Measurements from ENCODE around the gene RBM34.
"Not testable (repeated sequence)": the region's sequence is repeated elsewhere in the genome, so short reads cannot be mapped to it uniquely, and the experiment has no call there.

The RBM34 gene, protein sequence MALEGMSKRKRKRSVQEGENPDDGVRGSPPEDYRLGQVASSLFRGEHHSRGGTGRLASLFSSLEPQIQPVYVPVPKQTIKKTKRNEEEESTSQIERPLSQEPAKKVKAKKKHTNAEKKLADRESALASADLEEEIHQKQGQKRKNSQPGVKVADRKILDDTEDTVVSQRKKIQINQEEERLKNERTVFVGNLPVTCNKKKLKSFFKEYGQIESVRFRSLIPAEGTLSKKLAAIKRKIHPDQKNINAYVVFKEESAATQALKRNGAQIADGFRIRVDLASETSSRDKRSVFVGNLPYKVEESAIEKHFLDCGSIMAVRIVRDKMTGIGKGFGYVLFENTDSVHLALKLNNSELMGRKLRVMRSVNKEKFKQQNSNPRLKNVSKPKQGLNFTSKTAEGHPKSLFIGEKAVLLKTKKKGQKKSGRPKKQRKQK
- 0.45 to 2.1 (median 1.0) reads per million in 17 experiments for total RNA-seq

DNA sequence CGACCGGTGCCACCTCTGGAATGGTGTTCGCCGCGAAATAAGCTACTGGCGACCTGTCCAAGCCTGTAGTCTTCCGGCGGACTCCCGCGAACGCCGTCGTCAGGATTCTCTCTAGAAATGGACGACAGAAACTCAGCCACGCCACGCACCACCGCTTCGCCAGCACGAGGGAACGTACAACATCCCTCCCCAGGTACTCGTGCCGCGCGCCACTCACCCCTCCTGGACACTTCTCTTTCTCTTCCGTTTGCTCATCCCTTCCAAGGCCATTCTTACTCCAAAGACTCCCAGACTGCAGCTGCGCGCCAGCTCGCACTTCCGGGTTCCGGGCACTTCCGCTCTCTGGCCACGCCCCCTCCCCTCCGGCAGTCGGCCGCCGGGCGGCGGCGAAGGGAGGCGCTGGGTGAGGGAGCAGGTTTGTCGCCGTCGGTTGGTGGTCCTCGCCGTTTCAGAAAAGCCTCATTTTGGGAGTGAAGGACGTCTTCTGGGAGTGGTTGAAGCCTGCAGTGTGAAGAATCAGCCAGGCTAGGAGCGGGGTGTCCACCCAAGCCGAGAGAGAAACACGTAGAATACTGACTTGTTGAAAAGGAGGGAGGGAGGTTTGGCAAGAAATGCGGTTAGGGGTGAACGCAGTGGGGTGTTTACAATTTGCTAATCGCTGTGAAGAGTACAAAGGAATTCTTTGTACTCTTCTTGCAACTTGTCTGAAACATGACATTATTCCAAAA, at the start of gene RBM34:
TSS of gene RBM34 (minus strand) at position 294 of the 728 bp plus-strand sequence. CDS start at position 270, 24 bp downstream.
- DNase-seq = peak; percentile 94 to 97 (median 96)

DNA sequence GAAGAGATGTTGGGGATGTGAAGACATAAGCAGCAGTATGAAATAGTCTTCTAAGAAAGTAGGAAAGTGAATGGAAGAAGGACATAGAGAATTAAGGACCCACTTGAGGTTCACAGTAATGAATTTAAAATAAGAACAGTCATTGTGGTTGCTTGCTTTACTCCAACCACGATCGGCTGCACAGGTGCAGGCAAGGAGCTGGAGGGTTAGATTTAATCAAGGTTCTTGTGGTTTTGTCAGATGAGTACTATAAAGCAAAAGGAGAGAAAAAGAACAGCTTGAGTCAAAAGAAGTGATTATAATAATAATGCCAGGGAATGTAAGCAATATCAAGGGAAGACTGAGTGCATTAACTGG, 46.1 kb upstream of the RBM34 start:
- DNase-seq = no peak

DNA sequence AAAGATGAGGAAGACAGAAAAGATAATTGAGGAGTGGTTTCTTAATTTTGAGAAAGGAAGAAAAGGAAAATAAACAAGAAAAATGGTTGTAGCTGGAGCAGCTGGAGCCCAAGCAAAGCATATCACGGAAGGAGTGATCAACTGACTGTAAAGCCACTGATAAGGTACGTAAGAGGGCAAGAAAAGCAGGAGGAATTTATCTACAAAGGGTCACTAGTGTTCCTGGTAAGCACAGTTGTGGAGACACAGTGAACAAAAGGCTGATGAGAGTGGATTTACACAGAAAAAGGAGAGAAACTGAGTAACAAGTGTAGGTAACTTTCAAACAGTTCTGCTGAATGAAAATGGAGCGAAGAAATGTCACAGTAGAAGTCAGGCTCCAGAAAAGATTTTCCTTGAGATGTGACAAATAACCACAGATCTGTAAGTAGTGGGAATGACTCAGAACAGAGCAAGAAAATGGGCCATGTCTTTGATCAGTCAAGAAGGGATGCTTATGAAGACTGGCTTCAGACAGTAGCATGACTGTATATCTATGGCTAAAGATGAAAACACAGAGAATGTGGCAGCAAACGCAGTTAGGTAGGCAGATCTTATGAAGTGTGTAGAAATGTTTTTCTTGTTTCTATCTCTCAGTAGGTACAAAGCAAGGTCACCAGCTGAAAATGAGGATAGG, 45.6 kb upstream of the RBM34 start:
- DNase-seq = no peak

DNA sequence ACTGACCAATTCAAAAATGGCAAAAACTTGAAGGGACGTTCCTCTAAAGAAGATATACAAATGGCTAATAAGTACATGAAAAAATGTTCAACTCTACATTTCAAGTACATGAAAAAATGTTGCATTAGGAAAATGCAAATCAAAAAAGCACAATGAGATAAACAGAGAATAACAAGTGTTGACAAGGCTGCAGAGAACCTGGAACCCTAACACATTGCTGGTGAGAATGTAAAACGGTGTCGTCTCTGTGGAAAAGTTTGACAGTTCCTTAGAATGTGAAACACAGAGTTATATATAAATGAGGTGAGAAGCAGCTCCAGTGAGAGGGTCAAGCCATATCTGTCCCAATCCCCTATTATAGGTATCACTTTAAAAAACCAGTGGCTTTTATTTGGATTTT, 44.6 kb upstream of the RBM34 start:
- DNase-seq = no peak

DNA sequence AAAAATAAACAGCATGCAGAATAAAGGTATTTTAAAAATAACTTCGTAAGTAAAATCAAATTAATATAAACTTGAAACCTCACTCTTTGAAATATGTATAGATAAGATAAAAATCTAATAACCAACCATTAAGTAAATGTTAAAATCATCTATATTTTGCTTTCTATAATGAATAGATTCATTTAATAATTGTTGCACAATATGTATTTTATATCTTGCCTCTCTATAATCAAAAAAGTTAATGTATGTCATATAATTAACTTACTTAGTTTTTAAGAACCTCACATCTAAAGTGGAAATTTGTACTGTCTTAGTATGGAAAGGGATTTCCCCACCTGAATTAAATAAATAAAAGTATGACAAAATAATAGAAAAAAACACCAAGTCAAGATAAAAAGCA, 42.4 kb upstream of the RBM34 start:
- DNase-seq = no peak

DNA sequence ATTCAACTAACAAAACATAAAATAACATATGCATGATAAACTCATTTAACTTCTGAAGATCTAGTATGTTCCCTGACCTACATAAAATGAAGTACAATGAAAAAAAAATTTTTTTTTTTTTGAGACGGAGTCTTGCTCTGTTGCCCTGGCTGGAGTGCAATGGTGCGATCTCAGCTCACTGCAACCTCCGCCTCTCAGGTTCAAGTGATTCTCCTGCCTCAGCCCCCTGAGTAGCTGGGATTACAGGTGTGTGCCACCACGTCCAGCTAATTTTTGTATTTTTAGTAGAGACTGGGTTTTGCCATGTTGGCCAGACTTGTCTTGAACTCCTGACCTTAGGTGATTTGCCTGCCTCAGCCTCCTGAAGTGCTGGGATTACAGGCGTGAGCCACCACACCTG, 41.4 kb upstream of the RBM34 start:
- not testable (repeated sequence) for DNase-seq

DNA sequence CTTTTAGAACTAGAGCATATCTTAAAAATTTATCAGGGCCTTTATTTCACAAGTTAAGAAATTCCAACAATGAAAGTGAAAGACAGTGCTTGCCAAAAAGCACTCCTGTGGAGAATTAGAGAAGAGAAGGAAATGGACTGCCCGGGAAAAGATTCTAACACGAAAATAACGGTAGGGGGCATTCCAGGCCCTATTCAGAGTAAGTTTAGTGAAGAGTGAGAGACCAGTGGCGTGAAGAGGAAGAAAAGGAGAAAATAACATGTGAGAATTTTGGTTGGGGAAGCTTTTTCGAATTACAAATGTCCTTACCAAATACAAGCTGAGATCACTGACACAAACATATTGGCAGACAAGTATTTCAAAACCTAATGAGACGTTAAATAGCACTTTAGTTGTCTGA, 38.4 kb upstream of the RBM34 start:
- DNase-seq = peak; percentile 4 to 31 (median 10)

DNA sequence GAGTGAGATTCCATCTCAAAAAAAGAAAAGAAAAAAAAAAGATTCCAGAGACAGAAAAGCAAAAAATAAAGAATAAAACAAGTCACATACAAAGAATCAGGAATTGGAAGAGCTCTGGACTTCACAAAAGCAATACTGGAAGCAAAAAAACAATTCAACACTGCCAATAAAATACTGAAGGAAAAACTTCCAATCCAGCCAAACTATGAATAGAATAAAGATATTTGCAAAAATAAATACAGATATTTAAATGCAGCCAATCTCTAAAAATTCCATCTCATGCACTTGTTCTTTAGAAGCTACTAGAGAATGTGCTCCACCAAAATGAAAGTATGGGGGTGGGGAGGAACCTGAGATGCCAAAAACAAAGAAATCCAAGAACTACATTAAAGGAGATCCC, 29.4 kb upstream of the RBM34 start:
- no peak for DNase-seq

DNA sequence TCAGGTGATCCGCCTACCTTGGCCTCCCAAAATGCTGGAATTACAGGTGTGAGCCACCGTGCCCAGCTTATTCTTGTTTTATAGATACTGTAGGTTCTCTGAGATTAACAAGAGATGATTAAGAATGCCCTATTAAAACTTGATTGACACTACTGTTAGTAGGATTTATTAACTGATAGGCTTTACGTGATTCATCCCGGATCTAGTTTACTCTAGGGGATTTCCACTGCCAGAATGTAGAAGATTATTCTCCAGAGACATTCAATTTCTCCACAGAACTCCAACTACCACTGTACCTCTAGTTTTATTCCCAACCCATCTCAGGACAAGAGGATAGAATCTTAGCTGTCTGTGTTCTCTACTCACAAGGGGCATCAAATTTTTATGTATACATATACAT, 26.3 kb upstream of the RBM34 start:
- DNase-seq = no peak

DNA sequence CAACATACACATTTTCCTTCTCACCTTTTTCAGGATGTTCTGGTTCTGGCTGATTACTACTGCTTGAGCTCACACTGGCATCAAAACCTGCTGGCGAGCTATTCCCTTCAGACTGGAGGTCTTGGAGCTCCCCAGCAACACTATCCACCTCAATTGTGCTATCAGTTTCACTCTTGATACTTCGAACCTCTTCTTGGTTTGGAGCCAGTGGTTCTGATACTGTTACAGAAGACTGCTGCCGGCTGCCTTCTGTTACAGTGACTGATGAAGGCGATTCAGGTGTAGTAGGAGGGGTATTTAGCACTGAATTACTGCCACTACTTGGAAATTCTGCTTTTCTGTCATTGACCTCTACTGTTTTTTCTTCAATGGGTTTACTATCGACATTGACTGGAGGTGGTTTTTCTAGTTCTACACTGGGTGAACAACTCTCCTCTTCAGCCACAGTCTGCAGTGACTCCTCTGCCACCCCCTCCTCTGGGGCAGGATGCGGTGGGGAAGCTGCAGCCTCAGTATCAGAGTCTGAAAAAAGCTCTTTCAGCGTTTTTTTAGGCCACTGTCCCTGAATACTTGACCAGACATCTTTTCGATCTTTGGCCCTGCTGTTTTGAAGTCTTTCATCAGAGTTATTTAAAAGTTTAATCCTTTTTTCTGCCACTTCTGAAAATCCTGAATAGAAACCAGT, 20.7 kb upstream of the RBM34 start:
- no peak for DNase-seq

DNA sequence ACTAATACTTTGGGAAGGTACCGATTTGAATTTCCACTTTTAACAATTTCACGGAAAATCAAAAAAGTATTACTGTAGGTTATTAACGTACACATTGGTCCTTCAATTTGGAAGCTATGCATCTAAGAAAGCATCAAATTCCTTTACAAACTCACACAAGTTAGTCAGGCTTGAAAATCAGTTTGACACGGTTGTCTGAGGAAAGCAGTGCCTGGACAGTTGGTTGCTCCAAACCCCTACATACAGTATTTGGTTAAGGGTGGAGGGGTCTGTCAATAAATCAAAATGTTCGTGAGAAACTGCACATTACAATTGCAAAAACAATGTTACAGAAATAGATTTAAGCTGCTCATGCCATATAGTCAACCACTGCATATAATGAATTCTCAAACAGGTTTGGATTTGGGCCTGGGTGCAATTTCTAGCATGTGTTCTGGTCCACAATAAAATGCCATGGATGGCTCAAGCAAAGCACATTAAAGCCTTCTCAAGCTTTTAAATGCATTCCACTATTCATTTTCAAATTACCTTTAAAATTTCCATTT, 19.9 kb upstream of the RBM34 start:
- no peak for DNase-seq

DNA sequence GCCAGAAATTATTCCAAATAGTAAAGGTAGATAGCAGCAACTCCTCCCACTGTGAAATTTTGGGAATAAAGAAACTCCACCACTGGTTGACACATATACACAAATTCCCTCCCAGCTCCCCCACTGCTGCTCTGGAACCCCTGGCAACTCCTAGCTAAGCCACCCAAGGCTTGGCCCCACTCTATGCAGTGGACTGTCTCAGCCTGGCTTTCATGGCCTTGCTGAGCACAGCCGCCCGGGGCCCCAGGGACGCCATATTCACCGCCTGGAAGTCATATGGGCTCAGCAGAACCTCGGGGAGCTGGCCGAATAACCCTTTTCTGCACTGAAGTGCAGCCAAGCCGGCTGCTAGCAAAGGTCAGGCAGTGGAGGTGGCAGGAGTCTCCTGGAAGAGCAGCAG, 15.4 kb upstream of the RBM34 start:
- no peak for DNase-seq

DNA sequence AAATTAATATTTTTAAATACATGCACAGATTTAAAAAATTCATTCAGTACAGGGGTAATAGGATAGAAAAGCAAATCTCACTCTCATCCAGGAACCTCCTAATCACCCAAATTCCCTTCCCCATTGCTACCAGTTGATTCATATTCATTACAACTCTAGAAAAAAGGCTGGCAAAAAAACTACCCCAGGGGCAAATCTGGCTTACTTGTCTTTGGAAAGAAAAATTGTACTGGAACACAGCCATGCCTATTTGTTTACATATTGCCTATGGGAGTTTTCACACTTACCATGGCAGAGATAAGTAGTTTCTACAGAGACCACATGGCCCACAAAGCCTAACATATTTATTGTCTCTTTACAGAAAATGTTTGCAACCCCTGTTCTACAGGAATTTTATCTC, 8.9 kb upstream of the RBM34 start:
- no peak for DNase-seq

DNA sequence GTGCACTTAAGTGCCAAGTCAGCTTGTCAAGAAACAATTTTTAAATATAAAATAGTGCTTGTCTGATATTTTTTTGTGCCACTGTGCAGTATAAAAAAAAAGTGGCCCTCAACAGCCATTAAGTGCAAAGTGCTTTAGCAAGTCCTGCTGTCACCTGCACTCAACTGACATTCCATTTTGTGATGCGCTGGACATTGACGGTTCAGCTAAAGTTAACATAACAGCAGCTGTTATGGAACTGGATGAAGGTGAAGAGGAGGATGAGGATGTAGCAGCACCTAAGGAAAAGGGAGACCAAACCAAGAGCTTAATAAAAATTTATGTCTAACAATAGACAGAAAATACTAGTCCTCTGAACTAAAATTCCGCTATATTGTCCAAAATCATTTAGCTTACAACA, 7.3 kb upstream of the RBM34 start:
- no peak for DNase-seq

DNA sequence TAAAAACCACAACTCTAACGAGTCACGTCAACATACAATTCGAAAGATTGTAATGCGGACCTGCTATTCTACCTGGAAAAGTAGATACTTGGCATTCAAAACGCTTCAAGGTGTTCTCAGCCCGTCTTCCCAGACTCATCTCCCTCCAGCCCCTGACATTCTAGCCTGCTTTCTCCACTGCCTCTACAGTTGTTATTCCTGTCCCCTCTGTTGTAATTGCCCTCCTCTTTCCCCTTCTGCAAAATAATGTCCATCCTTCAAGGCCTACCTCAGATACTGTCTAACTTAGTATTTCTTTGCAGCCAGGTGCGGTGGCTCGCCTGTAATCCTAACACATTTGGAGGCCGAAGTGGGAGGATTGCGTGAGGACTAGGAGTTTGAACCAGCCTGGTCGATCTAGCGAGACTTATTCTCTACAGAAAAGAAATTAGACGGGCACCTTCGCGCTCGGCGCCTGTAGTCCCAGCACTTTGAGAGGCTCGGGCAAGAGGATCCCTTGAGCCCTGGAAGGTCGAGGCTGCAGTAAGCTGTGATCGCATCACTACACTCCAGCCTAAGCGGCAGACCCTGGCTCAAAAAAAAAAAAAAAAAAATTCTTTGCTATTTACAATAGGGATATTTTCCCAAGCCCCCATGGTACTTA, 756 bp upstream of the RBM34 start:
- DNase-seq = peak in 2 of 4 experiments; percentile 6 to 11

DNA sequence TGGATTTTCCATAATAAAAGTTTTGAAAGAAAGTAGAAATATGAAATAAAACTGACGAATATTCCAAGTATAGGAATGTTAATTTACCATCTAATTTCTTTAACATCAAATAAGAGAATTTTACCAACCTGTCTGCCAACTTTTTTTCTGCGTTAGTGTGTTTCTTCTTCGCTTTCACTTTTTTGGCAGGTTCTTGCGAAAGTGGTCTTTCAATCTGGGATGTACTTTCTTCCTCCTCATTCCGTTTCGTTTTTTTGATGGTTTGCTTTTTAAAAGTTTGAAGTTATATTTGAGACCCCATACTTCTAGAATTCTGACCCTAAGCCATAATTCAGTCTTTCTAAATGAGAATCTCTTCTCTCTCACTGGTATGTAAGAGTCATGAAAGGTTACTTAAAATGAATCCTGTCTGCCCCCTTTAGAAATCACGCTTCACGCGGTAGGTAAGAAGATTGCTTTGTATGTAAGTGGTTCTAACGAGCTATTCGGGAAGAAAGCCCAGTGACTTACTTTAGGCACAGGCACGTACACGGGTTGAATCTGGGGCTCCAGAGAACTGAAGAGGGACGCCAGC, 580 bp downstream of the RBM34 start:
- DNase-seq = peak in 2 of 4 experiments; percentile 55 to 60

DNA sequence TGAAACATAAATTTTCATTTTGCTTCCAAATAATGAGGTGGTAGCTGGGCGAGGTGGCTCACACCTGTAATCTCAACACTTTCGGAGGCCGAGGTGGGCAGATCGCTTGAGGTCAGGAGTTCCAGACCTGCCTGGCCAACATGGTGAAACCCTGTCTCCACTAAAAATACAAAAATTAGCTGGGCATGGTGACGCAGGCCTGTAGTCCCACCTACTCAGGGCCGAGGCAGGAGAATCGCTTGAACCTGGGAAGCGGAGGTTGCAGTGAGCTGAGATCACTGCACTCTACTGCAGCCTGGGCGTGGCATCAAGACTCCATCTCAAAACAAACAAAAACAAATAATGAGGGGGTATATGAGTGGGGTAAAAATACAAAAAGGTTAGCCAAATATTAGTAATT, 1.1 kb downstream of the RBM34 start:
- DNase-seq = not testable (repeated sequence)

DNA sequence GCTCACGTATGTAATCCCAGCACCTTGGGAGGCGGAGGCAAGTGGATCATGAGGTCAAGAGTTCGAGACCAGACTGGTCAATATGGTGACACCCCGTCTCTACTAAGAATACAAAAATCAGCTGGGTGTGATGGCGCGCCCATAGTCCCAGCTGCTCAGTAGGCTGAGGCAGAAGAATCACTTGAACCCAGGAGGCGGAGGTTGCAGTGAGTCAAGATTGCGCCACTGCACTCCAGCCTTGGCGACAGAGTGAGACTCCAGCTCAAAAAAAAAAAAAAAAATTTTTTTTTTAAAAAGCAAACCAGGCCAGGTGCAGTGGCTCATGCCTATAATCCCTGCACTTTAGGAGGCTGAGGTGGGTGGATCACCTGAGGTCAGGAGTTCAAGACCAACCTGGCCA, 1.8 kb downstream of the RBM34 start:
- not testable (repeated sequence) for DNase-seq

DNA sequence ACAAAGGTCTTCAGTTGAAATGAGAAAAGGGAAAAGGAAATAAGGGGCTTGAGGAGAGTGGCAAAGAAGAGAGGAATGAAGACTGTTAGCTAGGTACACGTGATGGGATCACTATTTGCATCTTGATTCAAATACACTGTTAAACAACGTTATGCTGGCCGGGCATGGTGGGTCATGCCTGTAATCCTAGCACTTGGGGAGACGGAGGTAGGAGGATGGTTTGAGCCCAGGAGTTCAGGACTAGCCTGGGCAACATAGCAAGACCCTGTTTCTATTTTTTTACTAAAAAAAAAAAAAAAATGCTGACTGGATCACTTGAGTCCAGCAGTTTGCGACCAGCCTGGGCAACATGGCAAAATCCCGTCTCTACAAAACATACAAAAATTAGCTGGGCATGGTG, 2.4 kb downstream of the RBM34 start:
- no peak for DNase-seq

DNA sequence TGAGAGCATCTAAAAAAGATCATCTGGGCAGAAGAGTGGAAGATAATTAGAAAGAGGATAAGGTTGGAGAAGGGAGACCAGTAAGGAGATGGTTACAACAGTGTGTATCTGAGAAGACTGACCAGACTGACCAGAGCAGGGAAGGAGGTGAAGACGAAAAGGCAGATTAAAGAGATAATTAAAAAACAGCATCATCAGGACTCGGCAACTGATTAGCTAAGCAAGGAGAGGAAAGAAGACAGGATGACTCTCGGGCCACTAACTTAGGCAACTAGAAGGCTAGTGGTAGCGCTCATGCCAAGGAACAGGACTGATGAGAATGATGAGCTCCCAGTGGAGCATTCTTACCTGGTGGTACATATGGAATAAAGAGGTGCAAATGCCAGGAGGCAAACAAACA, 3.9 kb downstream of the RBM34 start:
- no peak for DNase-seq

DNA sequence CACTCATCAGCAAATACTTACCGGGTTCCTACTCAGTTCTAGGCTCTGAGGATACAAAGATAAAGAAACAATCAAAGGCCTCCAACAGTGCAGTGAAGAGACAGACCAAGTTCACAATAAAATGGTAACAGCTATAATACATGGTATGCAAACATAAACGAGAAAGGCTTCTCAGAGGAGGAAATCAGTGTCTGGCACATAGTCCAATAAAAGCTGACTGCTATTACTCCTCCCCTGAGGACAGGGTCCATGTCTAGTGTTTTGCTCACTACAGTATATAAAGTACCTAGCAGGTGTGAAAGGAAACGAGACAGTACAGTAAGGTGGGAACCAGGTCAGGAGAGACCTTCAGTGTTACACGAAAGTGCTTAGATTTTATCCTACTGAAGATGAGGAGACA, 4.3 kb downstream of the RBM34 start:
- DNase-seq = no peak

DNA sequence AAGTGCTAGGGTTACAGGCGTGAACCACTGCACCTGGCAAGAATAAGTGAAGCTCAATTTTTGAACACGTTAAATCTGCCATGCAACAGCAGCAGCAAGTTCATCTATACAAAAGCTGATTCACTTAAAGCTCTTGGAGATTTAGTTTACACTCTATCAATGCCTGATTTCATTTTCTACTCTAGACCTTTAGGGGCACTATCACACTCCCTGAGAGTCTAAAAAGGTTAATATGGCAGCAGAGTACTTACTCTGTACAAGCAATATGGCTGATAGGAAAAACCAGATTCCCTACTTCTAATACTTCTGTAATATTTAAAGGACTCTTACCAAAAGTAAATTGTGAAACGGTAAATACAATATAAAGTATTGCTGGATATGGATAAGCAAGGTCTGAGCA, 4.8 kb downstream of the RBM34 start:
- no peak for DNase-seq
